GM12865 (cell line): ENCODE data around the gene RRH.

Experiments
- DNase-seq: peaks from one replicate; pipeline ENCODE4 v3.0.0; 2010; ENCODE audit warnings: low read depth
- H3K4me3 ChIP-seq: 2 replicates; pipeline ENCODE4 v1.5.1; 2011; ENCODE audit warnings: mild to moderate bottlenecking, low read depth, low read length, control low read depth
- TF ChIP-seq, protein P1 (sequence below): IDR thresholded peaks from 2 replicates; pipeline ENCODE4 v1.5.1; 2011; ENCODE audit warnings: low read length, control low read depth, low read depth, inconsistent platforms; ENCODE audit not compliant: insufficient read depth; ENCODE audit errors: missing control alignments

The RRH gene

DNA sequence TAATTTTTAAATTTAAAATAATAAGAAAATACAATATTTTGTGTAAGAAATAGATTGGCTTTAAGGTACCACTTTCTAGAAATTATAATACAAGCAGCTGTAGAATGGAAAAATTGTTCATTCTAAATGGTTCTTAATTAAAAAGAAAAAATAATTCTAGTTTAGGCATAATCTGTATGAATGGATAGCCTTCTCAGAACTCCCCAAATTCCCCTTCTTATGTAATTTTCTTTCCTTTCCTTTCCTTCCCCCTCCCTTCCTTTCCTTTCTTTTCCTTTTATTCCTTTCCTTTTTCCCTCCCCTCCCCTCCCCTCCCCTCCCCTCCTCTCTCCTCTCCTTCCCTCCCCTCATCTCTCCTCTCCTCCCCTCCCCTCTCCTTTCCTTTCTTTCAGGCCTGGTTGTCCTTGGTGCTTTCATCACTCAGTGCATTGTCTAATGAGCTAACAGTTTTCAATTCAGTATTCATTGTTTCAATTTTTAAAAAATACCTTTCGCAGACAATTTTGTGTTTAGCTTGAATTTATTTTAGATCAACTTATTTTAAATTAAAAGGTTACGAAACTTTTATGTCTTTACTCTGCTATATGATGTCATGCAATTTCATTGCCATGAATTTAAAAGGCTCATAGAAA, 49.0 kb downstream of the RRH start:
- TF ChIP-seq, protein P1, sequence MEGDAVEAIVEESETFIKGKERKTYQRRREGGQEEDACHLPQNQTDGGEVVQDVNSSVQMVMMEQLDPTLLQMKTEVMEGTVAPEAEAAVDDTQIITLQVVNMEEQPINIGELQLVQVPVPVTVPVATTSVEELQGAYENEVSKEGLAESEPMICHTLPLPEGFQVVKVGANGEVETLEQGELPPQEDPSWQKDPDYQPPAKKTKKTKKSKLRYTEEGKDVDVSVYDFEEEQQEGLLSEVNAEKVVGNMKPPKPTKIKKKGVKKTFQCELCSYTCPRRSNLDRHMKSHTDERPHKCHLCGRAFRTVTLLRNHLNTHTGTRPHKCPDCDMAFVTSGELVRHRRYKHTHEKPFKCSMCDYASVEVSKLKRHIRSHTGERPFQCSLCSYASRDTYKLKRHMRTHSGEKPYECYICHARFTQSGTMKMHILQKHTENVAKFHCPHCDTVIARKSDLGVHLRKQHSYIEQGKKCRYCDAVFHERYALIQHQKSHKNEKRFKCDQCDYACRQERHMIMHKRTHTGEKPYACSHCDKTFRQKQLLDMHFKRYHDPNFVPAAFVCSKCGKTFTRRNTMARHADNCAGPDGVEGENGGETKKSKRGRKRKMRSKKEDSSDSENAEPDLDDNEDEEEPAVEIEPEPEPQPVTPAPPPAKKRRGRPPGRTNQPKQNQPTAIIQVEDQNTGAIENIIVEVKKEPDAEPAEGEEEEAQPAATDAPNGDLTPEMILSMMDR = no peak
- no peak for DNase-seq
- H3K4me3 ChIP-seq = no peak overlapping the region

DNA sequence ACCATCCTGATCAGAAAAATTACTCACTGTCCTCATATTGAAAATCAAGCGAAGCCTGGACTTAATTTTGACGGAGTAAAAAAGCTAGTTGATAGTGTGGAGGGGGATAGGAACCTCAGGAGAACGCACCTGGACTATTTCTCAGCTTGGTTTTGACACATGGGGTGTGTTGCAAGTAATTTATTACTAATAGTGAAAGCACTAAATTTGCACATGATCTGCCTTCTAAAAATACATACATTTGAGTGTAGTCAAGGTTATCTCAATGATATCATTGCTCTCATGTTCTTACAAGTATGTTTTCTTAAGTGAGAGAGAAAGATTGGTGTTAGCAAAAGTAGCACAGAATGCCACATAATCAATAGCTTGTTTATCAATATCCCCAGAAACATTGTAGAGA, 49.6 kb downstream of the RRH start:
- TF ChIP-seq, protein P1 = no peak
- no peak overlapping the region for H3K4me3 ChIP-seq
- peak; percentile 58 for DNase-seq

DNA sequence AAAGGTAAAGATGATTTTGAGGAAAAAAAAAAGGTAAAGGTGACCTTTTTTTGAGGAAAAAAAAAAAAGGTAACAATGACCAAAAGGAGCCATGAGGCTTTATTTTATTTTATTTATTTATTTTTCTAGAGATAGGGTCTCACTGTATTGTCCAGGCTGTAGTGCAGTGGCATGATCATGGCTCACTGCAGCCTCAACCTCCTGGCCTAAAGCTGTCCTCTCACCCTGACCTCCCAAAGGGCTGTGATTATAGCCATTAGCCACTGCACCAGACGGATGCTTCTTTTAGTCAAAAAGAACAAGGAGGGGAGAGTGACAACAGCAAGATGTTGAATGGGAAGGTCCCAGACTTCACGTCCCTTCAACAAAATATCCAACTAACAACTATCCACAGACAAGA, 50.6 kb downstream of the RRH start:
- TF ChIP-seq, protein P1 = no peak

DNA sequence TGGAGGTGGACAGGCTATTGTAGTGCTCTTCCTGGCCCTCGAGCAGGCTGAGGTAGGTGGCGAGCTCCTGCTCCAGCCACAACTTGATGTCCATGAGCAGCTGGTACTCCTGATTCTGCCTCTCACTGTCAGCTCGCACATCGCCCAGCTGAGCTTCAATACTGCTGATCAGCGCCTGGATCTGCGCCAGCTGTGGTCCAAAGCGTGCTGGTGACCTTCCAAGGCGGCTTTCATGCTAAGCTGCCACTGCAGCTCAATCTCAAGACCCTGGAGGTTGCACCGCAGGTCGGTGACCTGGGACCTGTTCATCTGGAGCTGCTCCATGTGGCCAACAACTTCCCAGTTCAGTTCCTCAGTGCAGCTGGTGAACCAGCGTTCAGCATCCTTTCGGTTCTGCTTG, 51.3 kb downstream of the RRH start:
- TF ChIP-seq, protein P1 = no peak
- DNase-seq = no peak
- no peak overlapping the region for H3K4me3 ChIP-seq

More for the DNA sequence above, 50.6 kb downstream of the RRH start:
- no peak for DNase-seq
- H3K4me3 ChIP-seq = no peak overlapping the region

DNA sequence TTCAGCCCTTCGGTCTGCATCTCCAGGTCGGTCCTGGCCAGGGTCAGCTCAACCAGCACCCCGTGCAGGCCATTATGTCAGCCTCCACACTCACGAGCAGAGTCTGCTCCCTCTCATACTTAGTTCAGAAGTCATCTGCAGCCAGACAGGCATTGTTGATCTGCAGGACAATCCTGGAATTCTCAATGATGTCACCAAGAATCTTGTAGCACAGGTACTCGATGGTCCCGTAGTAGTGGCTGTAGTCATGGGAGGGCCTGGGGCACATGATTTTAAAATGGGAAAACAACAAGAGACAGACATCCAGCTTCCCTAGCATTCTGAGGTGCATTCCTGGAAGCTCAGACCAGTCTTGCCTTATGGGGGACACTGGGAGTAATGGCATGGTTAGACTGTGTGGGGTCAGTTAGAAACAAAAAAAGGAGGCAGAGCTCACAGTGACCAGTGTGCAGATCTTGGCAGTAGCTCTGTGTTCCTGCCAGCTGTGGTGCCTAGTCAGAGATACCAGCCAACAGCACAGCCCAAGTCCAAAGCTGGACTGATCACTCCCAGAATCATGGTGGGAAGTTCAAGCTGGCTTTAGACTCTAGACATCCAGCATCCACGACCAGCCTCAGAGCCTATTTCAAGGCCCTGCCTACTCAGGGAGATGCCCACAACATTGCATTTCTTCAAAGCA, 52.0 kb downstream of the RRH start:
- TF ChIP-seq, protein P1 = no peak
- H3K4me3 ChIP-seq = no peak overlapping the region
- no peak for DNase-seq

DNA sequence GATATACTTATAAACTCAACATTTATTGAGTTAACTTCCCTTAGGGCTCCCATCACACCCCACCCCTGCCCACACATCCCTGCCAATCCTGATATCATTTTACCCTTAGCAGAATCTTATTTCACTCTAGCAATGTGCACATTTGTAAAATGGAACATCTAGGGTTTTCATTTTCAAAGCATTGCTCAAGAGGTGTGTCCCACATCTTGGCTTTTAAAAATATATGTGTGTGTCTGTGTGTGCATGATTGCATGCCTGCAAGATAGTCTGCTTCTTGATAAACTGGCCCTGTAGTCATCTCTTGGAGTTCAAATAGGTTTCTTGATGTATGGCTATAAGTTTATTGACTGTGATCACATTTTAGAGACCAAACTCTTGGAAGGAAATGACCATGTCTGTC, 58.5 kb downstream of the RRH start:
- TF ChIP-seq, protein P1 = no peak
- H3K4me3 ChIP-seq = no peak overlapping the region
- DNase-seq = no peak

DNA sequence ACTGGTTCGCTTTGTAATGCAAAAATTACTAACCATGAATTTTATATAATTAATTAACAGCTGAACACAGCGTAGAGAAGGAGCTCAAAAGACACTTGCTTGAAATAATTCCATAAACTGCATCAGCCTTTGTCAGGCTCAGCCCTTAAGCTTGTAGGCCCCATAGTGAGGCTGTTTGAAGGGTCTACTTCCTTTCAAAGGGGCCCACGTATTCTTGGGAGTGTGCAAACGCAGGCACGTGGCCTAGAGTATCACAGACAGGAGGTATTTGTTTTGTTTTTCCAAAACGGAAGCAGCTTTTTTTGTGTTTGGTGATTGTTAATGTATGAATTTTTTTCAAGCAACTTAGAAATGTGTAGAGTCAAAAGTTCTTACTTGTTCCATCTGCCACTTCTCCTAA, 59.3 kb downstream of the RRH start:
- TF ChIP-seq, protein P1 = no peak
- DNase-seq = no peak
- H3K4me3 ChIP-seq = no peak overlapping the region
